Fibroblast of skin of right quadriceps (primary cell): ENCODE data around the gene DTNB.

Experiments
- DNase-seq: peaks from one replicate; pipeline ENCODE4 v3.0.0-alpha.2; 2013

The DTNB gene

DNA sequence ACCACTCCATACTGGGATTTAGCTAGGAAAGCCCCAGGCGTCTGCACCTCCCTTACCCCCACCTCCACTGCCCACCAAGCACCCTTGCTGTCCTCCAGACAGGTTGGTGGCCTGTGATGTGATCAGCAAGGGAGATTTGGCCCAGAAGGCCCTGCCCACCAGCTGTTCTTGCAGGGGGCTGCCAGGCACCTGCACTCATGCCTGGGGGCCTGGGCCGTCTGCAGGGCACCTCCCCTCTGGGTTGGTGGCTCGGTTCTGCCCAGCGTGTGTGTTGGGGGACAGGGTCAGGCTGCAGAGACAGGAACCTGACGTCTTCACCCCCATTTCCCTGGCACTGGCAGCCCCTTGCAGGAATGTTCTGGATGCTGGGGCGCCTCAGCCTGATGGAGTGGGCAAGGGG lies 337.4 kb downstream of the DTNB start:
- no peak for DNase-seq

DNA sequence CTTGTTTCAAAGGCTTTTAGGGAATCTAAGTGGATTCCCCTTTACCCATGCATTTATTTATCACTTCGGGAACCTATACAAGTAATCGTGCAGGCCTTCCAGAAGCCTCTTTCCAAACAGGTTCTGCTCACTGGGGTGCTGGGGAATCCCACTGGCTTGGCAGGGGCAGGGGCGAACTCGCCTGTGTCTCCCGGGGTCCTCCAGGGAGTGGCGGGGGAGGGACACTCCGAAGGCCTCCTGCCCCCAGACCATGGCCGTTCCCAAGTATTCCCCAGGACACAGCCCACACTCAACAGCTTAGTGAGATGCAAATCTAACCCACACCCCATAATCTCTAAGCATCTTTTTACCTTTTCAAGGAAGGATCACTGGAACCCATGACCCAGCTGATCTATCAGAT lies 338.2 kb downstream of the DTNB start:
- DNase-seq = no peak

DNA sequence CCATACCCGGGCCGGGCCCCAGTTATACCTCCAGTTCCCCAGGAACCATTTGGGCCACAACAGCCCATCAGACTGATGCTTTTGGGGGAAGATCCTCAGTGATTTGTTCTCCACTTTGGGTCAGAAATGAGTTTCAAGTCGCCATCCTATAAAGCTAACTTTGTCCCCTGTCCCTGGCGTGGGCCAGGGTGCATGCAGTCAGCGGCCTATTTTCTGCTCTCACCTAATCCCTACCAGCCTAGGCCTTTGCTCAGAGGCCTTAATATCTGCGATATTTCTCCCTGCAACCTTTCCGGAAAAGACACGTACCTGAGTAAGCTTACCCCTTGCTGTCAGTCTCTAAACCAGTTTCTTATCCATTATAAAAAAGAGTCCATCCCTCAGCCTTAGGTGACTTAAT lies 338.9 kb downstream of the DTNB start:
- DNase-seq = no peak

DNA sequence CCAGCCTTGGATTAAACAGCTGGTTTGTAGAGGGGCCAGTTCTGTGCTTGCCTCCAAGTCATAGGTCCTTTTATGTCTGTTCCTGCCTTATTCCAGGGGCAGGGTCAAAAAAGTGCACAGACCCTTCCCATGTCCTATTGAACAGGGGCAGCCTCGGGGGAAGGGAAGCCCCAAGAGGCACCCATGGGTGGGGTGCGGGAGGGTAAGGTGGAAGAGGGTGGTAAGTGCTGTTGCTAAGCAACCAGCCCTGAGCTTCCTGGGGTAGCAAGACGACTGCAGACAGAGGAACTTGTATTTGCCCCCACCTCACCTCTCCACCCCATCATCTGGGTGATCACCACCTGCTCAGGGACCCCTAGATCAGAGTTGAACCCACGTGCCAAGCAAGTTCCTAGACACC lies 339.4 kb downstream of the DTNB start:
- no peak for DNase-seq

DNA sequence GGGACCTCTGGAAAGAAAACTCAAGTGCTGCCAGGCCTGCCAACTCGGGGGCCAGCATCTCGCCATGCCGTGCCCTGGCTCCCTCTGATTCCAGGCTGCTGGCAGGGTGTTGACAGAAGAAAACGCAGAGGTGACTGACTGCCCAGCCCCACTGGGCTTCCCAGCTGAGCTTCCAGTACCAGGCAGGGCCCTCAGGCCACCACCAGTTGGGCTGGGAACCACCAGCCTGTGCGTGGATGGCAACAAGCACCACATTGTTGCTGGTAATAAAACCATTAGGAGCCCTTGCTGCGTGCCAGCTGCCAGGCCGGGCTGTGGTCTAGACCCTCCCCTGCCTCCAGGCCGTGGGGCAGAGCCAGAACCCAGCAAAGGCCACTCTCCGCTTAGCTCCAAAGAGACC lies 340.8 kb downstream of the DTNB start:
- no peak for DNase-seq

DNA sequence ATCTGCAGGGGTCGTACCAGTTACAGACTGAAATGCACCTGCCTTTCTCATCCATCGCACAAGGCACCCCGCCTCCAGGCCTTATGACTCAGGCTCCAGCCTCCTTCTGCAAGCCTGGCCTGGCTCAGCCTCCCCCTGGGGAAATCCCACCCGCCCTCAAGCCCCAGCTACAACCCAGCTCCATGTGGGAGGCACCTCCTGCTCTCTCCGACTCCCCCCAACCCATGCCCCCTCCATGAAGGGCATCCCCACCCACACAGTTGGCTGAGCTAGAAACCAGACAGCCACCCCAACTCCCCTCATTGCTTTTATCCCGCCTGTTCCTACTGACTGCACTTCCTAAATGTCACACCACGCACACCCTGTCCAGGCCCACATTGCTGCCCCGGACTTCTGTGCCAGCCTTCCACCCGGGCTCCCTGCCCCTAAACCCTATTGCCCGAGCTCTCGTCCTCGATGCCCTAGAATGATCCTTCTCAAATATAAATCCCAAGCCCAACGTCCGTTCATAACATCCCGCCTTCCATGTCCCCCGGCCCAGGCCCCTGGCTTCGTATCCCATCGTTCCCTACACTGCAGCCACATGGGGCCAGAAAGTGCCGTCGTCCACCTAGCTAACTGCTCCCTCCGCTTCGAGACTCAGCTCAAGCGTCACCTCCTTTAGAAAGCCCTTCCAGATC lies 341.6 kb downstream of the DTNB start:
- no peak for DNase-seq

DNA sequence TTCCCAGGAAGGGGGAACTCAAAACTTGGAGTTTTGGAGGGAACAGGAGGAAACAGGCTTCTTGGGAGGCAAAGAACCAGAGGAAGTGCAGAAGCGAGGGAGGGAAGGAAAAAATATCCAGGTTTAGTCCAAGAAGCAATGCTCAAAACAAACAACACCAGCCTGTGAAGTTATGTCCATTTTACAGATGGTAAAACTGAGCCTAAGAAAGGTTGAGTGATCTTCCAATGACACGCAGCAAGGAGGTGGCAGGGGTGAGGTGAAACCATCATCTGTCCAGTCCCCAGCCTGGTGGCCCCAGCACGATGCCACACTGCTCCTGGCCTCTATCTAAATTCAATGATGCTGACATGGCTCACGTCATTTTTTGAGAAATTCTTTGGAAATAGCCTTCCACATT lies 342.4 kb downstream of the DTNB start:
- DNase-seq = no peak

DNA sequence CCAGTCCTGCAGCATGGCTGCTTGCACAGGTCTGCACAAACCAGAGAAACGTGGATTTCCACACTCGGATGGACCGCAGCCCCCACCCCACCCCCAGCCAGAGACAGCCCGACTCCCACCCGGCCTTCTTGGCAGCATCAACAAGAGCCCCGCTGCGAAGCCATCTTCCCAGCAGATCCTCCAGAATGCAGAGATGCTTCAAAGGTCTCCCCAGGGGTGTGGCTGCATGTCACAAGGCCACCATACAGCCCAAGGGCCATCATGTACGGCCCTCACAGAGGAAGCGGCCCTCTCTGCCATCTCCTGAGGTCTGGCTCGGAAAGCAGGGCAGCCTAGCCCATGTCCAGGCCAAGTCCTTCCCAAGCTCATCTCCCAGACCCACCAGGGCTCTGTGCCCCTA lies 343.1 kb downstream of the DTNB start:
- DNase-seq = no peak

DNA sequence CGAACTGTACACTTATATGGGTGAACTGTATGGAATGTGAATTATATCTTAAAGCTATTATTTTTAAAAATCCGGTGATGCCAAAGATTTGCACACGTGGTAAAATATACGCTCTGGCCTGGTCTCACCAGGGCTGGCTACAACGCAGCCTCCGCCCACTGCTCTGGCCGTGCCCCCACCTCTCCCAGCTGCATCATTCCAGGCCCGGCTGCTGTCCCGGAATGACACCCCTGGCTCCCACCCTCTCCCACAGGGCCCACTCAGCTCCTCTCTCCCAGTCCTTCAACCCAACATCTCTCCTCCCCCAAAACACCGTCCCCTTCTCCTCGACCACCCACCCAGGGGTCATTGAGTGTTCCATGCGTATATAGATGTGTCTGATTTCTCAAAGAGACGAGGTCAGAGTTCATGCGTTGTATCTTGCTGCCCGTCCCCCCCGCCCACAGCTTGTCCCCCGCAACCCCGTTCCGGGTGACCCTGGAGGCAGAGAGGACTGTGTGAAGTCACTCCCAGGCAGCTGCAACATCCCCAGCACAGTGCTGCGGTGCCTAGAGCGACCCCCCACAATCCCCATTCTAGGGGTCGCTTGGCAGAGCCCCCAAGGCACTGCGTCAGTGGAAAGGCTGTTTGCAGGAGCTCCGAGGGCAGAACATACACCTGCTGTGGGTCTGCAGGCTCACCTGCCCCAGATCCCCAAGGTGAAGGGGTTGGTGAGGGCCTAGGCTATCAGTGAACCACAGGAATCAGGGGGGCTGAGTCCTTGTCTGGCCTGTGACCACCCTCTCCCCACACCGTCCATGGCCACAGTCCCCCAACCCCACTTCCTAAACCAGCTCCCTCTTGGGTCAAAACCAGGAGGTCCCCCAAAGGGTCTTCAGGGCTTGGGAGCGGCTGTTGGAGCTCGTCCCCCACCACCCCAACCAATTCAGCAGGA lies 345.0 kb downstream of the DTNB start:
- DNase-seq = no peak
